Measurements from ENCODE around the gene THAP7. TPM values are rescaled to one million over a fixed set of nuclear protein-coding genes. Genes with fewer than 3 reads are reported as not detected.

Gene THAP7
- polyA plus RNA-seq, 4 donors, result 16.0 to 28.9 (median 22.5) TPM

GRCh38 chr22:20965888-20966855 lies 35.7 kb downstream of the THAP7 start:
- no peak for DNase-seq (ENCODE audit: low read depth in 4 of 4, low spot score in 2 of 4)

GRCh38 chr22:20965104-20965887 lies 36.6 kb downstream of the THAP7 start:
- no peak for DNase-seq (ENCODE audit: low read depth in 4 of 4, low spot score in 2 of 4)

- DNase-seq (ENCODE audit: low read depth in 4 of 4, low spot score in 2 of 4), result no peak
Observed at GRCh38 chr22:20964799-20965103, 37.2 kb downstream of the THAP7 start.

- DNase-seq (ENCODE audit: low read depth in 4 of 4, low spot score in 2 of 4), result no peak
Observed at GRCh38 chr22:20964090-20964798, 37.7 kb downstream of the THAP7 start.

GRCh38 chr22:20963201-20964052 lies 38.5 kb downstream of the THAP7 start:
- DNase-seq (ENCODE audit: low read depth in 4 of 4, low spot score in 2 of 4), result no peak

GRCh38 chr22:20962491-20962945 lies 39.4 kb downstream of the THAP7 start:
- no peak for DNase-seq (ENCODE audit: low read depth in 4 of 4, low spot score in 2 of 4)

GRCh38 chr22:20960609-20961008 lies 41.3 kb downstream of the THAP7 start:
- no peak for DNase-seq (ENCODE audit: low read depth in 4 of 4, low spot score in 2 of 4)

- no peak for DNase-seq (ENCODE audit: low read depth in 4 of 4, low spot score in 2 of 4)
Observed at GRCh38 chr22:20959578-20960461, 42.1 kb downstream of the THAP7 start.

GRCh38 chr22:20957683-20958431 lies 44.1 kb downstream of the THAP7 start:
- DNase-seq (ENCODE audit: low read depth in 4 of 4, low spot score in 2 of 4), result no peak

- DNase-seq (ENCODE audit: low read depth in 4 of 4, low spot score in 2 of 4), result no peak
Observed at GRCh38 chr22:20957102-20957682, 44.7 kb downstream of the THAP7 start.

- DNase-seq (ENCODE audit: low read depth in 4 of 4, low spot score in 2 of 4), result no peak
Observed at GRCh38 chr22:20956258-20957101, 45.4 kb downstream of the THAP7 start.

- DNase-seq (ENCODE audit: low read depth in 4 of 4, low spot score in 2 of 4), result no peak
Observed at GRCh38 chr22:20955548-20955947, 46.4 kb downstream of the THAP7 start.

- DNase-seq (ENCODE audit: low read depth in 4 of 4, low spot score in 2 of 4), result no peak
Observed at GRCh38 chr22:20953668-20954500, 48.0 kb downstream of the THAP7 start.

- DNase-seq (ENCODE audit: low read depth in 4 of 4, low spot score in 2 of 4), result no peak
Observed at GRCh38 chr22:20953342-20953608, 48.6 kb downstream of the THAP7 start.

- DNase-seq (ENCODE audit: low read depth in 4 of 4, low spot score in 2 of 4), result no peak
Observed at GRCh38 chr22:20952544-20953341, 49.2 kb downstream of the THAP7 start.

- DNase-seq (ENCODE audit: low read depth in 4 of 4, low spot score in 2 of 4), result no peak
Observed at GRCh38 chr22:20951932-20952380, 50.0 kb downstream of the THAP7 start.
